Measurements from ENCODE around the gene SRPK2.
"Not testable (repeated sequence)": the region's sequence is repeated elsewhere in the genome, so short reads cannot be mapped to it uniquely, and the experiment has no call there.

The SRPK2 gene

GRCh38 chr7:105257338-105257737 is 131.4 kb downstream of the SRPK2 start:
- DNase-seq, result no peak

- no peak for DNase-seq
Observed at GRCh38 chr7:105256761-105257231, 131.9 kb downstream of the SRPK2 start.

GRCh38 chr7:105250706-105251105 is 138.0 kb downstream of the SRPK2 start:
- DNase-seq, result no peak

- DNase-seq, result no peak
Observed at GRCh38 chr7:105250239-105250638, 138.5 kb downstream of the SRPK2 start.

- DNase-seq, result no peak
Observed at GRCh38 chr7:105249216-105249615, 139.5 kb downstream of the SRPK2 start.

- no peak for DNase-seq
Observed at GRCh38 chr7:105246679-105247078, 142.0 kb downstream of the SRPK2 start.

GRCh38 chr7:105246256-105246655 is 142.5 kb downstream of the SRPK2 start:
- DNase-seq, result no peak

GRCh38 chr7:105245398-105246114 is 143.2 kb downstream of the SRPK2 start:
- no peak for DNase-seq

GRCh38 chr7:105244594-105244993 is 144.1 kb downstream of the SRPK2 start:
- no peak for DNase-seq

GRCh38 chr7:105241198-105241597 is 147.5 kb downstream of the SRPK2 start:
- no peak for DNase-seq

- DNase-seq, result no peak
Observed at GRCh38 chr7:105238198-105238765, 150.4 kb downstream of the SRPK2 start.

GRCh38 chr7:105234886-105235285 is 153.8 kb downstream of the SRPK2 start:
- no peak for DNase-seq

- DNase-seq, result not testable (repeated sequence)
Observed at GRCh38 chr7:105232829-105233291, 155.9 kb downstream of the SRPK2 start.

GRCh38 chr7:105230486-105230885 is 158.2 kb downstream of the SRPK2 start:
- no peak for DNase-seq

GRCh38 chr7:105229641-105230040 is 159.1 kb downstream of the SRPK2 start:
- no peak for DNase-seq

- DNase-seq, result no peak
Observed at GRCh38 chr7:105228555-105228954, 160.2 kb downstream of the SRPK2 start.

GRCh38 chr7:105227391-105227790 is 161.3 kb downstream of the SRPK2 start:
- no peak for DNase-seq

- peak; percentile 41 for DNase-seq
Observed at GRCh38 chr7:105224884-105225651, 163.7 kb downstream of the SRPK2 start.

- no peak for DNase-seq
Observed at GRCh38 chr7:105222953-105223352, 165.8 kb downstream of the SRPK2 start.

- DNase-seq, result no peak
Observed at GRCh38 chr7:105219771-105220160, 169.0 kb downstream of the SRPK2 start.

- no peak for DNase-seq
Observed at GRCh38 chr7:105218939-105219770, 169.6 kb downstream of the SRPK2 start.

GRCh38 chr7:105218215-105218614 is 170.5 kb downstream of the SRPK2 start:
- DNase-seq, result no peak

- DNase-seq, result no peak
Observed at GRCh38 chr7:105216786-105217185, 171.9 kb downstream of the SRPK2 start.
